HUES64 (cell line): ENCODE data around the gene RNPEPL1. TPM values are rescaled to one million over a fixed set of nuclear protein-coding genes. Genes with fewer than 3 reads are reported as not detected.
A peak's percentile ranks its signal among the peaks of the same experiment; 100 is the strongest.
"Not testable (repeated sequence)": the region's sequence is repeated elsewhere in the genome, so short reads cannot be mapped to it uniquely, and the experiment has no call there.

ENCODE experiments used
- H3K27ac ChIP-seq: 2 replicates; pipeline ENCODE4 v1.7.0; 2013; ENCODE audit warnings: low read depth, low read length, inconsistent platforms
- H3K27me3 ChIP-seq: 2 replicates; pipeline ENCODE4 v1.6.1; 2013; ENCODE audit warnings: mild to moderate bottlenecking, low read length; ENCODE audit not compliant: insufficient read depth
- H3K36me3 ChIP-seq: 2 replicates; pipeline ENCODE4 v1.6.1; 2013; ENCODE audit warnings: mild to moderate bottlenecking, low read length; ENCODE audit not compliant: insufficient read depth
- H3K4me1 ChIP-seq: 2 replicates; pipeline ENCODE4 v1.6.1; 2013; ENCODE audit warnings: mild to moderate bottlenecking, low read length, moderate library complexity; ENCODE audit not compliant: insufficient read depth
- H3K4me3 ChIP-seq: 2 replicates; pipeline ENCODE4 v1.5.1; 2013; ENCODE audit warnings: mild to moderate bottlenecking, low read length, moderate library complexity
- H3K9ac ChIP-seq: 2 replicates; pipeline ENCODE4 v1.6.1; 2013; ENCODE audit warnings: mild to moderate bottlenecking, low read depth, low read length
- H3K9me3 ChIP-seq: 2 replicates; pipeline ENCODE4 v1.6.1; 2013; ENCODE audit warnings: low read depth, low read length; ENCODE audit not compliant: insufficient read depth
- WGBS: fragments of 150-250, 120-280 bp; methylation state at CpG from one replicate; pipeline ENCODE4 v1.1.7; 2013; ENCODE audit warnings: missing lambda C conversion rate; 5-methylcytosine and 5-hydroxymethylcytosine counted together
- polyA plus RNA-seq, 2 experiments: library from polyadenylated mRNA; stranded (reverse); fragments of 50-300 nt; gene quantifications; one replicate each; pipeline ENCODE4 v1.2.3, GENCODE V29; 2013

The RNPEPL1 gene, protein sequence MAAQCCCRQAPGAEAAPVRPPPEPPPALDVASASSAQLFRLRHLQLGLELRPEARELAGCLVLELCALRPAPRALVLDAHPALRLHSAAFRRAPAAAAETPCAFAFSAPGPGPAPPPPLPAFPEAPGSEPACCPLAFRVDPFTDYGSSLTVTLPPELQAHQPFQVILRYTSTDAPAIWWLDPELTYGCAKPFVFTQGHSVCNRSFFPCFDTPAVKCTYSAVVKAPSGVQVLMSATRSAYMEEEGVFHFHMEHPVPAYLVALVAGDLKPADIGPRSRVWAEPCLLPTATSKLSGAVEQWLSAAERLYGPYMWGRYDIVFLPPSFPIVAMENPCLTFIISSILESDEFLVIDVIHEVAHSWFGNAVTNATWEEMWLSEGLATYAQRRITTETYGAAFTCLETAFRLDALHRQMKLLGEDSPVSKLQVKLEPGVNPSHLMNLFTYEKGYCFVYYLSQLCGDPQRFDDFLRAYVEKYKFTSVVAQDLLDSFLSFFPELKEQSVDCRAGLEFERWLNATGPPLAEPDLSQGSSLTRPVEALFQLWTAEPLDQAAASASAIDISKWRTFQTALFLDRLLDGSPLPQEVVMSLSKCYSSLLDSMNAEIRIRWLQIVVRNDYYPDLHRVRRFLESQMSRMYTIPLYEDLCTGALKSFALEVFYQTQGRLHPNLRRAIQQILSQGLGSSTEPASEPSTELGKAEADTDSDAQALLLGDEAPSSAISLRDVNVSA
- 7.3 TPM for polyA plus RNA-seq (2013, experiment 1 of 2)
- polyA plus RNA-seq (2013, experiment 2 of 2) = 8.7 TPM

DNA sequence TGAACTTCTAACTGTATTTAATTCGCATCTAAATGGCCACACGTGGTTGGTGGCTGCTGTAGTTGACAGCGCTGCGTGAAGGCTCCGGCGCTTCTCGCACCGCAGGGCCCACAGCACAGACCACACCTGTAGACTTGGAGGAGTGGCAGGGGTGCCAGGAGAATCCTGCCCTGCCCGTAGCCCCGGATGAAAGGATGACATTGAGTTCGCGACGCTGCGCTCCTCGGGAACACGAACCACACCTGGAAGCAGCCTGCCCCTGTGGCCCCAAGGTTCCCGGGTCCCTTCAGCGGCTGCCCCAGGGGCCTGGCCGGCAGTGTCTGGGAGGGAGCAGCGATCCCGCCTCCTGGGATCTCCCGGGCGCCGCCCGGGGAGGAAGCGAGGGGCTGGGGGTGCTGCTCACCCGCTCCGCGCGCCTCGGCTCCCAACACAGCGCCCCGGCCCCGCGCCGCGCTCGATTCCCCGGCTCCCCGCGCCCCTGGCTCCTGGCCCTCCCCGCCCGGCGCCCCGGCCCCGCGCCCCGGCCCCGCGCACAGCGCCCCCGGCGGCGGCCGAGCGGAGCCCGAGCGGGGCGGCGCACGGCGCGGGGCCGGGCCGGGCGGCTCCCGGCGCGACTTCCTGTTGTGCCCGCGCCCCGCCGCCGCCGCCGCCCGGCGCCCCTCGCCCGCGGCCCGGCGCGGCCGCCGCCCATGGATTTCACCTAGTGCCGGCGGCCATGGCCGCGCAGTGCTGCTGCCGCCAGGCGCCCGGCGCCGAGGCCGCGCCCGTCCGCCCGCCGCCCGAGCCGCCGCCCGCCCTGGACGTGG is at the start of gene RNPEPL1:
RNPEPL1 (plus strand) TSS at position 613 of the 806 bp plus-strand sequence; CDS start at position 716, 103 bp downstream.
- Histone ChIP-seq H3K4me3 (peak within 1 kb of the TSS; percentile 57), H3K36me3 (no peaks in the 10 kb centered on the region), H3K27ac (no peak within 1 kb of the TSS), H3K9ac (peak within 1 kb of the TSS; percentile 58), H3K4me1 (peaks cover 9% of the 10 kb centered on the region; the same call in 1 of the 2 replicates), H3K9me3 (no peaks in the 10 kb centered on the region), H3K27me3 (peaks cover 34% of the 10 kb centered on the region)
- under 1% methylated on average over 106 of the region's 106 CpGs for WGBS

DNA sequence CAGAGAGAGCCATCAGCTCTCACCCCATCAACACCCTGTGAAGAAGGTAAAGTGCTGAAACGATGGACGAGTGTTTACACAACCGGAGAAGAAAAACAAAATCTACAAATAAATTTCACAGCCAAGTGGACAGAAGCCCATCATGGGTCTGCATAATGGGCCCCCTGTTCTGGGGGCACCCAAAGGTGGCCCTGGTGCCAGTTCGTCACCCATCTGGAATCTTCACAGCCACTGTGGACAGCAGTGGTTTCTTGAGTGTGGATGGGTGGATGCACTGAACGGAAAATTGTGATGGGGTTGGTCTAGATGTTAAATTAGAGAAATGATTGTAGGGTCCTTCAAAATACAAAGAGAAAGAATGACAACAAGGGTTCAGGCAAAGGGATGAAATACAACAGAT is 49.3 kb upstream of the RNPEPL1 start:
- Histone ChIP-seq H3K9ac (no peak overlapping the region), H3K27me3 (peaks cover 28% of the 10 kb centered on the region), H3K4me3 (no peak overlapping the region), H3K27ac (no peak overlapping the region), H3K4me1 (no peaks in the 10 kb centered on the region), H3K9me3 (0 out of 2 replicates have a peak, but pooled peaks cover 3% of the 10 kb centered on the region), H3K36me3 (0 out of 2 replicates have a peak, but pooled peaks cover 4% of the 10 kb centered on the region)
- WGBS = 92% methylated on average over 5 of the region's 5 CpGs

DNA sequence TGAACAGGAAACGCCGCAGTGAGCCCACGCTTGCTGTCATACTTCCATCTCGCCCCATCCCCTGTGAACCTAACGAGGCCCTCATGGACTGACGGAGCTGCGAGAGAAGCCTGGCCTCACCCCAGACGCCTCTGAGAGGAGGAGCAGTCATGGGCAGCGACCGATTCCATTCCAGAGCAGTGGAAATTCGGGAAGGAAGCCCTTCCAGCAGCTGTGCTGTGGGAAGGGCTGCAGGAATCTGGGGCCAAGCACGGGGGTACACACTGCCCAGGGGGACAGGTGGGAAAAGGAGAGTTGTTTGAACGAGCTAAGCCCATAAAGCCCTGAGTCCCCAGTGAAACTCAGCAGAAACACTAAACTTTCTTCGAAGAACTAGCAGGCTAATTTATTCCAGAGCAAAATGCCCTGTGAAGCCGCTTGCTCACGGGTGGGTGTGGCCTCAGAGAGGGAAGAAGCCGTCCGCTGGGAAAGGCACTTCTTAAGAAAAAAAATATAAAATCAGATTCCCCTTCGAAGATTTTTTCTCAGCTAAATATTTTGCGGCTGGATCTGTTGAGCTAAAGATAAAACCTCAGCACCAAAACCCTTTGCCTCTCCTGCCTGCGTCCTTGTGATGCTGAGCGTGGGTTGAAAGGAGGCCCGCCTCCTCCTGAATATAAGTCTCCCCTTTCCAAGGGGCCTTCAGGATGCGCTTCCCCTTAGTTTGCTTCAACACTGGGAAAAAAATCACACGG is 48.7 kb upstream of the RNPEPL1 start:
- 76% methylated on average over 25 of the region's 25 CpGs for WGBS
- peak overlapping the region; percentile 46 for H3K4me3 ChIP-seq
- H3K36me3 ChIP-seq = 0 out of 2 replicates have a peak, but pooled peaks cover 4% of the 10 kb centered on the region

DNA sequence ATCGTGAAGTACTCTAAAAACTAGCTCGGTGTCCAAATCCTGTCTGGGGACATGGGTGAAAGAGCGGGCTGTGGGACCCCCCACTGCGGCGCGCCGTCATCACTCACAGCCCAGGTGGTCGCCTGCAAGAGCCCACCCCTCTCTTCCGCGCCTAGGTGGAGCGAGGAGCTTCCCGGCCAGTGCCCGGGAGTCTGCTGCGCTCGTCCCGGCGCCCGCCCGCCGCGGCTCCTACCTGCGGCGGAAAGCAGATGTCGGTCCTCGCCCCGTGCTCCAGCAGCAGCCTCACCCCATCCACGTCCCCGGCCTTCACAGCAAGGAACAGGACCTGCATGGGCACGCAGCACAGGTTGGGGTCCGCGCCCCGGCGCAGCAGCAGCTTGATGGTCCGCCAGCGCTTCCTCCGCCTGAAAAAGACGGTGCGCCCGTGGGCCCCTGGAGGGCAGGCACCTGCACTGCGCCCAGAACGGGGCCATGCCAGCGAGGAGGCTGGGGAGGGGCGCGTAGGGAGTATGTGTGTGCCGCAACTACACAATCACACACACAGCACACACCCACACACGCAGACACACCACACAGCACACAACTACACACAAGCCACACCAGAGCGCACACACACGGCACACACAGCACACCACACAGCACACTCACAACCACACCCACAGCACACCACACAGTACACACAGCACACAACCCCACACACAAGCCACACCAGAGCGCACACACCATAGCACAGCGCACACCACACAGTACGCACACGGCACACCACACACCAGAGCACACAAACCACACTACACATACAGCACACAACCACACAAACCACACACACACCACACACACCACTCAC is 47.9 kb upstream of the RNPEPL1 start:
- Histone ChIP-seq H3K36me3 (0 out of 2 replicates have a peak, but pooled peaks cover 4% of the 10 kb centered on the region), H3K9ac (peak overlapping the region; percentile 37; the same call in 1 of the 2 replicates), H3K4me3 (peak overlapping the region; percentile 46), H3K4me1 (no peaks in the 10 kb centered on the region), H3K9me3 (peaks cover 14% of the 10 kb centered on the region), H3K27ac (no peak overlapping the region), H3K27me3 (peaks cover 28% of the 10 kb centered on the region)
- WGBS = 63% methylated on average over 52 of the region's 52 CpGs

More for the DNA sequence above, 48.7 kb upstream of the RNPEPL1 start:
- H3K27me3 ChIP-seq = peaks cover 28% of the 10 kb centered on the region
- no peak overlapping the region for H3K9ac ChIP-seq
- H3K9me3 ChIP-seq = peaks cover 6% of the 10 kb centered on the region; the same call in 1 of the 2 replicates
- no peak overlapping the region for H3K27ac ChIP-seq
- no peaks in the 10 kb centered on the region for H3K4me1 ChIP-seq

DNA sequence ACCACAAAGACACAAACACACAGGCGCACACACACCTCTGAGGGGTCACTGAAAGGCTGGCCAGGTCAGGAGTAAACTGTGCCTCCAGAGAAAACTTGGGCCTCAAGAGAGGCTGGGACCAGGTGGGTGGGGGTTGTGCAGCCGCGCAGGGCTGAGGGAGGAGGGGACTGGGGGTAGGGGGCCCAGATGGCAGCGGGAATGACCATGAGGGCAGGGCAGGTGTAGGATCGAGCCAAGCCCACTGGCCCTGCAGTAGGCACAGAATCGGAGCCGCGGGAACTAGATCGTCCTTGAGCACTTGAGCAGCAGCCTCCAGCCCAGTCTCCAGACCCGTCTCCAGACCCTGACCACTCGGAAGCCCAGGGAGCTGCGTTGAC is 47.3 kb upstream of the RNPEPL1 start:
- 93% methylated on average over 12 of the region's 12 CpGs for WGBS
- no peak overlapping the region for H3K9ac ChIP-seq
- peaks cover 20% of the 10 kb centered on the region for H3K9me3 ChIP-seq
- no peak overlapping the region for H3K27ac ChIP-seq
- peaks cover 28% of the 10 kb centered on the region for H3K27me3 ChIP-seq
- H3K4me3 ChIP-seq = no peak overlapping the region
- H3K4me1 ChIP-seq = no peaks in the 10 kb centered on the region
- H3K36me3 ChIP-seq = 0 out of 2 replicates have a peak, but pooled peaks cover 4% of the 10 kb centered on the region

DNA sequence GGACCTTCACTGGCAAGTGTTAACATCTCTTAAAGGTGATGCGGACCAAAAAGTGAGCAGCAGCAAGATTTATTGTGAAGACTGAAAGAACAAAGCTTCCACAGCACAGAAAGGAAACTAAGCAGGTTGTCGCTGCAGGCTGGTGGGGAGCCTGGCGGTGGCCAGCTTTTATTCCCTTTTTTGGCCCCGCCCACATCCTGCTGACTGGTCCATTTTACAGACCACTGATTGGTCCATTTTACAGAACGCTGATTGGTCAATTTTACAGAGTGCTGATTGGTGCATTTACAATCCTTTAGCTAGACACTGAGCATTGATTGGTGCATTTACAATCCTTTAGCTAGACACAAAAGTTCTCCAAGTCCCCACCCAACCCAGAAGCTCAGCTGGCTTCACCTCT is 46.4 kb upstream of the RNPEPL1 start:
- not testable (repeated sequence) for H3K36me3 ChIP-seq, H3K27ac ChIP-seq, H3K4me1 ChIP-seq, H3K4me3 ChIP-seq, H3K9ac ChIP-seq
- Histone ChIP-seq H3K9me3 (peaks cover 29% of the 10 kb centered on the region), H3K27me3 (peaks cover 28% of the 10 kb centered on the region)
- WGBS = 94% methylated on average over 5 of the region's 5 CpGs

DNA sequence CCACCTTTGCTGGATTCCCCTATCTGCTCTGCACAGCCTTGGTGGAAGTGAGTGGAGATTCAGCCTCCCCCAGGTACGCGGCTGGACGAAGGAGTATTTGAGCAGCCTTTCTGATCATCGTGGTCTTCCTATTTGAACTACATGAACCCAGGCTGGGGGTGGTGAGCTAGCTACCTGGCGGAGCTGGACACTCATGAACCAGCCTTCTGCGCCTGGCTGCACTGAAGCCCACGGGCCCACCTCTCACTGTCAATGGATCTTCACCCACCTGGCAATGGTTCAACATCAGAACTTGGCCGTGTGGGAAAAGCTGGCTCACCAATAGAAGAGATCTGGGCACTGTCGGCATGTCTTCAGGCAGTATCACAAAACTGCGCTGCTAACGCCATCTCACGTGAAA is 45.9 kb upstream of the RNPEPL1 start:
- H3K9me3 ChIP-seq = peaks cover 29% of the 10 kb centered on the region
- WGBS = 96% methylated on average over 12 of the region's 12 CpGs

DNA sequence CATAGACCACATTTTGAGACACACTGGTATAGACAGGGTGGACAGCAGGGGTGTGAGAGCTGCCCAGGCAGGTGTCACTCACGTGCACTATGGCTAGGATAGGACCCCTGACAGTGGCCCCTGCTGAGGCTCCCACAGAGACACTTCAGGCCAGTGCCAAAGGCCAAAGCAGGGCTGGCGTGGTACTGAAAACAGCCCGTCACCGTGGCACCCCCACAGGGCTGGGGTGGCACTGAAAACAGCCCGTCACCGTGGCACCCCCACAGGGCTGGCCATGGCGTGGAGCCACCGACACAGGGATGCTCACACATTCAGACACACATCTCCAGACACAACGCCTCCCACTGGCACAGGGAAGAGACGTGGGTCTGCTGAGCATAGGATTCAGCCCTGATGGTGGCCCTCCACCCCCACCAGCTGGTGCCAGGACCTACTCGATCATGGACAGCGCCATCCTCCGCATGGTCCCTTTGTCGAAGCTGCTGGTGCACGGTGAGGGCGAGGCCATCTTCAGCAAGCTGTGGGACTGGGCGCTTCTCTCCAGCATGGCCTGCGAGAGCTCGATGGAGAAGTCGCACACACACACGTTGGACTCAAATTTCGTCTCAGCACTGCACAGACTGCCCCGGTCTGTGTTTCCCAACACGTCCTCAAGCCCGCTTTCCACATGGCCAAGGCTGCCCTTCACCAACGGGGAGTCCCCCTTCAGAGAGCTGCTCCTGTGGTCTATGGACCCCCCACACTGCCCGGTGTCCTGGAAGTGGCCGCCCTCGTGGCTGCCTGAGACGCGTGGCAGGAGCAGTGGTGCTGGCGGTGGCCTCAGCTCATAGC is 44.6 kb upstream of the RNPEPL1 start:
- Histone ChIP-seq H3K27me3 (peaks cover 23% of the 10 kb centered on the region), H3K27ac (no peak overlapping the region), H3K4me1 (no peaks in the 10 kb centered on the region), H3K4me3 (no peak overlapping the region), H3K9me3 (peaks cover 29% of the 10 kb centered on the region), H3K36me3 (0 out of 2 replicates have a peak, but pooled peaks cover 4% of the 10 kb centered on the region), H3K9ac (no peak overlapping the region)
- 95% methylated on average over 32 of the region's 32 CpGs for WGBS

More for the DNA sequence above, 45.9 kb upstream of the RNPEPL1 start:
- Histone ChIP-seq H3K9ac (no peak overlapping the region), H3K36me3 (0 out of 2 replicates have a peak, but pooled peaks cover 4% of the 10 kb centered on the region), H3K4me1 (no peaks in the 10 kb centered on the region), H3K27me3 (peaks cover 28% of the 10 kb centered on the region), H3K27ac (no peak overlapping the region), H3K4me3 (no peak overlapping the region)
